GM19324 (cell line): ENCODE data around the gene HOXA13.

Experiments used
- ATAC-seq: cut with Tn5 transposase; IDR thresholded peaks from one replicate; pipeline ENCODE4 v1.9.1; 2021; ENCODE audit warnings: mild to moderate bottlenecking, moderate library complexity; ENCODE audit not compliant: unreplicated experiment, low FRiP score

The HOXA13 gene

GRCh38 chr7:27237735-27238334, 37.9 kb upstream of the HOXA13 start:
- ATAC-seq = no peak

GRCh38 chr7:27235387-27236311, 35.8 kb upstream of the HOXA13 start:
- ATAC-seq = no peak

GRCh38 chr7:27229448-27229847, 29.6 kb upstream of the HOXA13 start:
- ATAC-seq = no peak

- ATAC-seq = no peak
Measured at GRCh38 chr7:27224983-27225934, 25.4 kb upstream of the HOXA13 start.

GRCh38 chr7:27223941-27224575, 24.2 kb upstream of the HOXA13 start:
- ATAC-seq = no peak

- no peak for ATAC-seq
Measured at GRCh38 chr7:27221201-27221797, 21.4 kb upstream of the HOXA13 start.

GRCh38 chr7:27220440-27220955, 20.6 kb upstream of the HOXA13 start:
- ATAC-seq = no peak

GRCh38 chr7:27219821-27220220, 19.9 kb upstream of the HOXA13 start:
- ATAC-seq = no peak

- ATAC-seq = no peak
Measured at GRCh38 chr7:27217951-27218350, 18.1 kb upstream of the HOXA13 start.

- no peak for ATAC-seq
Measured at GRCh38 chr7:27215356-27215755, 15.5 kb upstream of the HOXA13 start.

GRCh38 chr7:27214239-27214950, 14.5 kb upstream of the HOXA13 start:
- ATAC-seq = no peak

- ATAC-seq = no peak
Measured at GRCh38 chr7:27213433-27214238, 13.7 kb upstream of the HOXA13 start.

GRCh38 chr7:27212497-27213432, 12.9 kb upstream of the HOXA13 start:
- ATAC-seq = no peak

- no peak for ATAC-seq
Measured at GRCh38 chr7:27211764-27212204, 11.9 kb upstream of the HOXA13 start.

- ATAC-seq = no peak
Measured at GRCh38 chr7:27211084-27211446, 11.2 kb upstream of the HOXA13 start.

- ATAC-seq = no peak
Measured at GRCh38 chr7:27210441-27211083, 10.7 kb upstream of the HOXA13 start.
